Sigmoid colon (tissue), 7 donors: ENCODE measurements around the gene SNCB. TPM values are rescaled to one million over a fixed set of nuclear protein-coding genes. Genes with fewer than 3 reads are reported as not detected.

Experiments
- DNase-seq: peaks from one replicate; pipeline ENCODE4 v3.0.0-alpha.2; 2019
- H3K27ac ChIP-seq, 4 donors: fragments of 200-600 bp; sonication (generic); one replicate each; pipeline ENCODE4 v1.5.1; 2016 to 2019; ENCODE audit warnings: mild to moderate bottlenecking in 1 of 4
- H3K27me3 ChIP-seq, 3 donors: fragments of 200-600 bp; sonication (generic); one replicate each; pipeline ENCODE4 v1.5.1; 2019; ENCODE audit warnings: mild to moderate bottlenecking in 1 of 3
- H3K36me3 ChIP-seq, 4 donors: fragments of 200-600 bp; sonication (generic); one replicate each; pipeline ENCODE4 v1.5.1; 2016 to 2019
- H3K4me1 ChIP-seq, 4 donors: fragments of 200-600 bp; sonication (generic); one replicate each; pipeline ENCODE4 v1.5.1; 2017 to 2019
- H3K4me3 ChIP-seq, 4 donors: fragments of 200-600 bp; sonication (generic); one replicate each; pipeline ENCODE4 v1.5.1; 2017 to 2019; ENCODE audit warnings: mild to moderate bottlenecking in 2 of 4, moderate library complexity in 1 of 4
- H3K9me3 ChIP-seq, 4 donors: fragments of 200-600 bp in 3 of 4; sonication (generic) in 3 of 4; one replicate each; pipeline versions ENCODE4 v1.5.1 to v1.6.1; 2013 to 2019
- EP300 ChIP-seq, 4 donors: sonication (generic); formaldehyde crosslinking; IDR thresholded peaks; one replicate each; pipeline ENCODE4 v1.6.1; 2017; ENCODE audit warnings: antibody characterized with exemption in 4 of 4
- POLR2A ChIP-seq, 2 donors: fragments of 450-650 bp; IDR thresholded peaks; one replicate each; pipeline ENCODE4 v1.6.1; 2016; ENCODE audit warnings: antibody characterized with exemption in 2 of 2, mild to moderate bottlenecking in 2 of 2, moderate library complexity in 2 of 2
- POLR2AphosphoS5 ChIP-seq, 4 donors: sonication (generic); formaldehyde crosslinking; IDR thresholded peaks; one replicate each; pipeline ENCODE4 v1.6.1; 2017; ENCODE audit warnings: antibody characterized with exemption in 4 of 4
- WGBS, 2 donors: extraction: QIAGEN DNeasy Blood & Tissue Kit; methylation state at CpG; one replicate each; pipeline ENCODE4 v1.1.7; 2013; 5-methylcytosine and 5-hydroxymethylcytosine counted together
- intact Hi-C: fragments of 100-400 bp; cut with DNase I; formaldehyde crosslinking; loops from one replicate; pipeline ENCODE4 v1.15.1; 2023
- polyA plus RNA-seq, 3 donors: library from polyadenylated mRNA; stranded (reverse); fragments of 200-250 nt; gene quantifications; one replicate each; pipeline ENCODE4 v1.2.3, GENCODE V29; 2013
- total RNA-seq, 4 donors: library from RNA; depleted of rRNA; stranded (reverse); fragments of >200 nt; gene quantifications; one replicate each; pipeline ENCODE4 v1.1.0, GENCODE V29; 2016
- TF ChIP-seq, protein P1 (sequence below), 4 experiments: fragments of 450-650 bp in 3 of 4; fragments of 200-600 bp in 1 of 4; IDR thresholded peaks; one replicate each; pipeline ENCODE4 v1.5.1; 2016 to 2019; ENCODE audit warnings: antibody characterized with exemption in 4 of 4, mild to moderate bottlenecking in 3 of 4, moderate library complexity in 2 of 4
- donor health status: healthy with polysubstance abuse.
- donor health status: Bipolar disorder and iron deficiency.
- donor health status: healthy.

SNCB gene
- total and polyA plus RNA-seq, 7 donors: 0.23 to 2.2 TPM; not detected in 5

DNA sequence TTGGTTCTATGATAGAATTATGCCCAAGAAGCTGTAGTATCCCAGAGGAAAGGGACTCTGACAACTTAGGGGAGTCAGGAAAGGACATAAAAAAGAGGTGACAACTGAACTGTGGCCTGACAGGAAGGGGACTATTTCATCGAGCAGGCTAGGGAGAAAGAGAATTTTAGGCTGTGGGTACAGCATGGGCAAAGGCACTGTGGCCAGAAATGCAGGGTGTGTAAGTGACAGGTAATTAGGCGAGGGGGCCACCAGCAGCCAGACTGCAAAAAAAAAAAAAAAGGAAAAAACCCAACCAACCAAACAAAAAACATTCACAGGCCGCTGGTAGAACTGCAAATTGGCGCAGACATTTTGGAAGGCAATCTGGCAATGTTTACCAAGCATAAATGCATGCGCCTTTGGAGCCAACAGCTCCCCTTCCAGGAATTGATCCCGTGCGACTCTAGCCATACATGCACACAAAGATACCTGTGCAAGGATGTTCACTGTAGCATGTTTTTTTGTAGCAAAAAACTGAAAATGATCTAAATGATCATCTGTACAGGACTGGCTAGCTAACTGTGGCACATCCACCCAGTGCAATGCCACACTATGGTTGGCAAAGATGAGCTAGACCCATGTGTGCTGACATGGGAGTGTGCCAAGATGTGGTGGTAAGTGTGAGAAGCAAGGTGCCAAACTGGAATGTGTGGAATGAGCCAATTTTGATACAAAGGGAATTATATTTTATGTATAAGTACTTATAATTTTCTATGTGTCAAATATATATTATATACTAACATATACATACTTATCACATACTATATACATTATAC, 1.3 kb upstream of the SNCB start:
- Histone ChIP-seq H3K4me1 (peaks cover 0 to 17% (median 15%) of the 10 kb centered on the region in 4 donors), H3K9me3 (no peaks in the 10 kb centered on the region), H3K27me3 (peaks cover 32 to 65% (median 39%) of the 10 kb centered on the region in 3 donors)

DNA sequence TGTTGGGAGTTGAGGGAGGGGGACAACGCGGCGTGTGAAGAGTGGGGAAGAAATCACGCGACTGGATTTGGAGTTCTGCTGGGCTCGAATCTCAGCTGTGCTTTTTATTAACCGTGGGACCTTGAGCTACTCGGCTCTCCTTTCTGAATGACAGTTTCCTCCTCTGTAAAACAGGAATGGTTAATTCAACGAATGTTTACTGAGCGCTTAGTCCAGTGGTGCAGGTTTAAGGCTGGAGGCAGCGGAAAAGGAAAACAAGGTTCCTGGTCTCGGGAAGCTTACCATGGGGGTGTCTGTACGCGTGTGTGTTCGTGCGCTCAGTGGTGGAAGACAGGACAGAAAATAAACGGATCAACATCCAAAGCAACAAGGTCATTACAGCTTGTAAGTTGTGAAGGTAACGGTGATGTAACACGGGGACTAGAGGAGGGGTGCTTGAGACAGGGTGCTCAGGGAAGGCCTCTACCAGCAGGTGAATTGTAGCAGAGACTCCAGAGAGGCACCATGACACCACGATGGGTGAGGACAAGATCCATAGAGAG, 418 bp upstream of the SNCB start:
- WGBS, 2 donors: 5 to 7% methylated on average over 20 of the region's 20 CpGs
- no peak overlapping the region for H3K27ac ChIP-seq
- intact Hi-C loops: no loop called here
- peaks cover 32 to 74% (median 46%) of the 10 kb centered on the region in 3 donors for H3K27me3 ChIP-seq
- no peaks in the 10 kb centered on the region for H3K36me3 ChIP-seq
- TF ChIP-seq POLR2A (IDR thresholded peaks at IDR 0.05) (no peak), EP300 (IDR thresholded peaks at IDR 0.05) (no peak), POLR2AphosphoS5 (IDR thresholded peaks at IDR 0.05) (no peak)
- TF ChIP-seq, protein P1, sequence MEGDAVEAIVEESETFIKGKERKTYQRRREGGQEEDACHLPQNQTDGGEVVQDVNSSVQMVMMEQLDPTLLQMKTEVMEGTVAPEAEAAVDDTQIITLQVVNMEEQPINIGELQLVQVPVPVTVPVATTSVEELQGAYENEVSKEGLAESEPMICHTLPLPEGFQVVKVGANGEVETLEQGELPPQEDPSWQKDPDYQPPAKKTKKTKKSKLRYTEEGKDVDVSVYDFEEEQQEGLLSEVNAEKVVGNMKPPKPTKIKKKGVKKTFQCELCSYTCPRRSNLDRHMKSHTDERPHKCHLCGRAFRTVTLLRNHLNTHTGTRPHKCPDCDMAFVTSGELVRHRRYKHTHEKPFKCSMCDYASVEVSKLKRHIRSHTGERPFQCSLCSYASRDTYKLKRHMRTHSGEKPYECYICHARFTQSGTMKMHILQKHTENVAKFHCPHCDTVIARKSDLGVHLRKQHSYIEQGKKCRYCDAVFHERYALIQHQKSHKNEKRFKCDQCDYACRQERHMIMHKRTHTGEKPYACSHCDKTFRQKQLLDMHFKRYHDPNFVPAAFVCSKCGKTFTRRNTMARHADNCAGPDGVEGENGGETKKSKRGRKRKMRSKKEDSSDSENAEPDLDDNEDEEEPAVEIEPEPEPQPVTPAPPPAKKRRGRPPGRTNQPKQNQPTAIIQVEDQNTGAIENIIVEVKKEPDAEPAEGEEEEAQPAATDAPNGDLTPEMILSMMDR (IDR thresholded peaks at IDR 0.05): no peak
- H3K4me3 ChIP-seq: peak overlapping the region in 3 of 4 donors; percentile 21 to 46 (median 42)
- peaks cover 0 to 17% (median 15%) of the 10 kb centered on the region in 4 donors for H3K4me1 ChIP-seq
- H3K9me3 ChIP-seq: no peaks in the 10 kb centered on the region
- no peak for DNase-seq

More for the DNA sequence above, 1.3 kb upstream of the SNCB start:
- H3K36me3 ChIP-seq: no peaks in the 10 kb centered on the region
- no peak overlapping the region for H3K4me3 ChIP-seq
- no peak for DNase-seq
- intact Hi-C loops: no loop called here
- H3K27ac ChIP-seq: no peak overlapping the region
- TF ChIP-seq POLR2A (IDR thresholded peaks at IDR 0.05) (no peak), EP300 (IDR thresholded peaks at IDR 0.05) (no peak), POLR2AphosphoS5 (IDR thresholded peaks at IDR 0.05) (no peak)
- TF ChIP-seq, protein P1 (IDR thresholded peaks at IDR 0.05): no peak
- WGBS, 2 donors: 32 to 66% methylated on average over 7 of the region's 7 CpGs

DNA sequence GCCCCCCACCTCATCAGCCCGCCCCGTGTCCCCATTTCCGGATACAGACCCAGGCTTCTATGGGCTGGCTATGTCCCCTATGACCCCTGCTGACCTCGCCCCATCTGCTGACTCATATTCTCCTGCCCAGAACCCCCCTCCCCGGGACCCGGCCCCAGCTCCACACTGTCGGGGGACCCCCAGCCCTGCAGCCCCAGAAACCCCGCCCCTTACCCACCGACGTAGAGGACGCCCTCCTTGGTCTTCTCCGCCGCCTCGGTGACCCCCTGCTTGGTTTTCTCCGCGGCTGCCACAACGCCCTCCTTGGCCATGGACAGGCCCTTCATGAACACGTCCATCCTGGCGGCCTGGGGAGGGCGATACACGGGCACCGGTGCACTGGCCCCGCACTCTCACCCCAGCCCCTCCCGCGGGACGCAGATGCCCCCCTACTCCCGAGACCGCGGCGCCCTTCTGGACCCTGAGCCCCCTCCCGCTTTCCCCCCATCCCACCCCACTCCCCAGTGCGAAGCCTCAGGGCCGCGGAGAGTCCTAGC, 949 bp downstream of the SNCB start:
- H3K4me1 ChIP-seq: peaks cover 0 to 17% (median 15%) of the 10 kb centered on the region in 4 donors
- no peak for DNase-seq
- intact Hi-C loops: no loop called here
- no peak overlapping the region for H3K27ac ChIP-seq
- no peak overlapping the region for H3K4me3 ChIP-seq
- H3K27me3 ChIP-seq: peaks cover 32 to 87% (median 55%) of the 10 kb centered on the region in 3 donors
- WGBS, 2 donors: 9 to 13% methylated on average over 34 of the region's 34 CpGs
- TF ChIP-seq POLR2AphosphoS5 (IDR thresholded peaks at IDR 0.05) (no peak), POLR2A (IDR thresholded peaks at IDR 0.05) (no peak), EP300 (IDR thresholded peaks at IDR 0.05) (no peak)
- TF ChIP-seq, protein P1 (IDR thresholded peaks at IDR 0.05): no peak
- H3K36me3 ChIP-seq: no peaks in the 10 kb centered on the region
- no peaks in the 10 kb centered on the region for H3K9me3 ChIP-seq

DNA sequence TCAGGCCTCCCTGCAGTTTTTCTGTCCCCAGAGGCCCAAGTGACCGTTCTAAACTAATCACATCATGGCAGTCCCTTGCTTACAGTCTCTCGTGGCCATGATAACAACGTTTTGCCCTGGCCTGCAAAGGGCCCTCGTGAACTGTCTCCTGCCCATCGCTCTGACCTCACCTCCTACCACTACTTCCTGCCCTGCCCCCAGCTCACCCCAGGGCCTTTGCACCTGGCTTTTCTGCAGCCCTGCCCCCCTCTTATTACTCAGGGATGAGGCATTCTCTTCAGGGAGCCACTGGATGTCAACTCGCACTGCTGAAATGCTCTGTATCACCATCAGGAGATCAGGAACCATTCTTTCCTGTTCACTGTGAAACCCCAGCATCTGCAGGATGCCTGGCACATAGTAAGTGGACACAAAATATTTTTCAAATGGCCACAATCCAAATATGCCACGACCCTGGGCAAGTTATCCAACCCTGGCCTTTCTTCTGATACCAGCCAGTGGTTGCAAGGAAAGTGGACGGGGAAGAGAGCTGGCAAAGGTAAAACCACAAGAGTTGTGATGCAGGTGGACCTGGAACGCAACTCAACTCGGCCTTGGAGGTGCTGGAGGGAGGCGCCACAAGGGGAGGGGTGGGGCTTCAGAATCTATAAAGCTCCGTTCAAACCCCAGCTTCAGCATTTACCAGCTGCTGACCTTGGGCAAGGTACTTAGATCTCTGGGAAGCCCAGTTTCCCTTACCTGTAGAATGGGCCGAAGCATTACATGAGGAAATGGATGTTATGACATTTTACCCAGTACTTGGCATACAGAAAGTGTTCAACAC, 1.7 kb downstream of the SNCB start:
- DNase-seq: no peak

More for the DNA sequence above, 1.7 kb downstream of the SNCB start:
- no peak for TF ChIP-seq EP300 (IDR thresholded peaks at IDR 0.05)
- TF ChIP-seq, protein P1 (IDR thresholded peaks at IDR 0.05): no peak
- TF ChIP-seq POLR2AphosphoS5 (IDR thresholded peaks at IDR 0.05): no peak
- TF ChIP-seq POLR2A (IDR thresholded peaks at IDR 0.05): no peak
- H3K36me3 ChIP-seq: no peaks in the 10 kb centered on the region
- H3K9me3 ChIP-seq: no peaks in the 10 kb centered on the region
- no peak overlapping the region for H3K4me3 ChIP-seq
- no peak overlapping the region for H3K27ac ChIP-seq
- H3K4me1 ChIP-seq: peaks cover 0 to 17% (median 15%) of the 10 kb centered on the region in 4 donors
- WGBS, 2 donors: 37 to 54% methylated on average over 13 of the region's 13 CpGs
- H3K27me3 ChIP-seq: peaks cover 32 to 95% (median 55%) of the 10 kb centered on the region in 3 donors
- intact Hi-C loops: no loop called here
